ENCODE results near the gene HIVEP2. TPM values are rescaled to one million over a fixed set of nuclear protein-coding genes. Genes with fewer than 3 reads are reported as not detected.
"Not testable (repeated sequence)": the region's sequence is repeated elsewhere in the genome, so short reads cannot be mapped to it uniquely, and the experiment has no call there.

HIVEP2 gene
- total RNA-seq, 1 experiment from 2014 or later: 4.2 TPM

- H3K56ac ChIP-seq (ENCODE audit: insufficient read length, low read depth, low read length): no peak overlapping the region
- no peaks in the 10 kb centered on the region for H3K9me3 ChIP-seq (ENCODE audit: control insufficient read depth, low read depth, low read length)
- H3K4me3 Mint-ChIP-seq: no peak overlapping the region
- H2AK5ac ChIP-seq (ENCODE audit: insufficient read length, low read length): no peak overlapping the region
- H2BK5ac ChIP-seq (ENCODE audit: insufficient read length, low read length): no peak overlapping the region
- H3K9ac ChIP-seq (ENCODE audit: extremely low read depth, insufficient read length, low read length): no peak overlapping the region
- H2BK120ac ChIP-seq (ENCODE audit: low read depth, low read length, poor library complexity, severe bottlenecking): no peak overlapping the region
- H3K27me3 Mint-ChIP-seq (ENCODE audit: low read depth): no peaks in the 10 kb centered on the region; the same call in 1 of the 2 replicates
- no peak overlapping the region for H2BK15ac ChIP-seq (ENCODE audit: low read depth, low read length)
- H3K79me1 ChIP-seq (ENCODE audit: insufficient read depth, low read depth, low read length, poor library complexity, severe bottlenecking): no peaks in the 10 kb centered on the region
- H2BK12ac ChIP-seq (ENCODE audit: insufficient read length, low read depth, low read length): no peak overlapping the region
- no peak overlapping the region for H3K4me2 ChIP-seq (ENCODE audit: insufficient read depth, insufficient read length, low read length)
- H3K27ac ChIP-seq (ENCODE audit: insufficient read length, low read depth, low read length): no peak overlapping the region
- peaks cover 0 to 2% (median 0%) of the 10 kb centered on the region in 3 experiments; a peak in 1 of 7 replicates for H3K36me3 Mint-ChIP-seq (ENCODE audit: insufficient read depth in 1 of 3, low read depth in 3 of 3)
- H2AFZ ChIP-seq (ENCODE audit: low read length): no peak overlapping the region
- H4K8ac ChIP-seq (replicated peaks; ENCODE audit: insufficient read length, low read depth, low read length): no peak overlapping the region
- no peak overlapping the region for H4K91ac ChIP-seq (ENCODE audit: insufficient read length, low read depth, low read length)
- H3T11ph ChIP-seq (ENCODE audit: low read length): no peak overlapping the region
- no peak overlapping the region for H3K14ac ChIP-seq (ENCODE audit: insufficient read depth, low read length)
- no CpG with 5 or more reads among the region's 3 CpGs for WGBS (ENCODE audit: extremely low coverage, insufficient read length, low lambda C conversion rate)
- no peaks in the 10 kb centered on the region for H3K4me1 ChIP-seq (ENCODE audit: insufficient read depth, low read length)
- no peak overlapping the region for H3K18ac ChIP-seq (ENCODE audit: insufficient read length, low read depth, low read length)
- no peak overlapping the region for H3K23ac ChIP-seq (ENCODE audit: insufficient read length, low read depth, low read length)
- H3K4me1 Mint-ChIP-seq: peaks cover 9 to 10% of the 10 kb centered on the region in 2 experiments
- no peak overlapping the region for H3K4ac ChIP-seq (ENCODE audit: low read depth, low read length)
- H3K79me2 ChIP-seq (ENCODE audit: insufficient read depth, low read length): no peaks in the 10 kb centered on the region
- H3K27me3 ChIP-seq (ENCODE audit: insufficient read depth, low read length): no peaks in the 10 kb centered on the region
- H3K27ac Mint-ChIP-seq: no peak overlapping the region
- H4K5ac ChIP-seq (ENCODE audit: insufficient read length, low read depth, low read length): no peak overlapping the region
- no peak overlapping the region for H2BK20ac ChIP-seq (ENCODE audit: low read depth, low read length, poor library complexity, severe bottlenecking)
- H3K9me3 Mint-ChIP-seq: peaks cover 0 to 10% of the 10 kb centered on the region in 2 experiments; a peak in 3 of 5 replicates
- no peak for DNase-seq
- no peaks in the 10 kb centered on the region for H4K20me1 ChIP-seq (ENCODE audit: control insufficient read depth, insufficient read depth, insufficient read length)
- H3K23me2 ChIP-seq (ENCODE audit: insufficient read length, low read depth, low read length, poor library complexity, severe bottlenecking): no peaks in the 10 kb centered on the region
- peak; percentile 27; the same call in 1 of the 3 replicates for TF ChIP-seq CTCF (conservative IDR thresholded peaks at IDR 0.05)
Observed at GRCh38 chr6:142975365-142975764, 30.4 kb upstream of the HIVEP2 start.

DNA sequence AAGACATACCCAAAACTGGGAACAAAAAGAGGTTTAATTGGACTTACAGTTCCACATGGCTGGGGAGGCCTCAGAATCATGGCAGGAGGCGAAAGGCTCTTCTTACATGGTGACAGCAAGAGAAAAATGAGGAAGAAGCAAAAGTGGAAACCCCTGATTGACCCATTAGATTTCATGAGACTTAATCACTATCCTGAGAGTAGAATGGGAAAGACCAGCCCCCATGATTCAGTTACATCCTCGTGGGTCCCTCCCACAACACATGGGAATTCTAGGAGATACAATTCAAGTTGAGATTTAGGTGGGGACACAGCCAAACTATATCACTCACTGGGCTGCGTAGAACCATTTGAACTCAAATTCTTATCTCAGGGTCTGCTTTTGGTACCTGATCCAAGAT, 26.0 kb upstream of the HIVEP2 start:
- not testable (repeated sequence) for H3K23me2 ChIP-seq (ENCODE audit: insufficient read length, low read depth, low read length, poor library complexity, severe bottlenecking); H3K14ac ChIP-seq (ENCODE audit: insufficient read depth, low read length); H4K91ac ChIP-seq (ENCODE audit: insufficient read length, low read depth, low read length); H3K4me1 ChIP-seq (ENCODE audit: insufficient read depth, low read length); H3K4me2 ChIP-seq (ENCODE audit: insufficient read depth, insufficient read length, low read length); H3K79me2 ChIP-seq (ENCODE audit: insufficient read depth, low read length); H3K36me3 Mint-ChIP-seq (ENCODE audit: insufficient read depth in 1 of 3, low read depth in 3 of 3); H3K56ac ChIP-seq (ENCODE audit: insufficient read length, low read depth, low read length); H3K9ac ChIP-seq (ENCODE audit: extremely low read depth, insufficient read length, low read length); H3K27me3 ChIP-seq (ENCODE audit: insufficient read depth, low read length); H3K23ac ChIP-seq (ENCODE audit: insufficient read length, low read depth, low read length); H2BK5ac ChIP-seq (ENCODE audit: insufficient read length, low read length); H3K27ac ChIP-seq (ENCODE audit: insufficient read length, low read depth, low read length); H2BK120ac ChIP-seq (ENCODE audit: low read depth, low read length, poor library complexity, severe bottlenecking); H2AK5ac ChIP-seq (ENCODE audit: insufficient read length, low read length); H3K9me3 Mint-ChIP-seq; H4K5ac ChIP-seq (ENCODE audit: insufficient read length, low read depth, low read length); H3K18ac ChIP-seq (ENCODE audit: insufficient read length, low read depth, low read length); H3K79me1 ChIP-seq (ENCODE audit: insufficient read depth, low read depth, low read length, poor library complexity, severe bottlenecking); H2AFZ ChIP-seq (ENCODE audit: low read length); H3K9me3 ChIP-seq (ENCODE audit: control insufficient read depth, low read depth, low read length); H3K4ac ChIP-seq (ENCODE audit: low read depth, low read length); H4K20me1 ChIP-seq (ENCODE audit: control insufficient read depth, insufficient read depth, insufficient read length); H3K4me1 Mint-ChIP-seq; H3K27ac Mint-ChIP-seq; H3K27me3 Mint-ChIP-seq (ENCODE audit: low read depth); H2BK12ac ChIP-seq (ENCODE audit: insufficient read length, low read depth, low read length); H4K8ac ChIP-seq (replicated peaks; ENCODE audit: insufficient read length, low read depth, low read length); DNase-seq; H3K4me3 Mint-ChIP-seq; H2BK15ac ChIP-seq (ENCODE audit: low read depth, low read length); H3T11ph ChIP-seq (ENCODE audit: low read length); H2BK20ac ChIP-seq (ENCODE audit: low read depth, low read length, poor library complexity, severe bottlenecking)
- no CpG with 5 or more reads among the region's 3 CpGs for WGBS (ENCODE audit: extremely low coverage, insufficient read length, low lambda C conversion rate)
